SW 1271 (cell line): ENCODE measurements around the gene PHACTR4.
"Not testable (repeated sequence)": the region's sequence is repeated elsewhere in the genome, so short reads cannot be mapped to it uniquely, and the experiment has no call there.

ENCODE experiments used
- DNase-seq, 2 experiments: peaks; one replicate each; lab custom pipeline; 2025; lab: John Stamatoyannopoulos, UW

PHACTR4 gene

GRCh38 chr1:28369371-28370238 is at the start of gene PHACTR4:
TSS of gene PHACTR4 (plus strand) at chr1:28369740. CDS start at chr1:28407448, 37,708 bp downstream.
- DNase-seq = peak; percentile 71 to 90

- DNase-seq = no peak
These were observed 47.3 kb upstream of the PHACTR4 start for GRCh38 chr1:28322194-28322593.

GRCh38 chr1:28323720-28324119 is 45.8 kb upstream of the PHACTR4 start:
- DNase-seq = no peak

- DNase-seq = no peak
These were observed 43.0 kb upstream of the PHACTR4 start for GRCh38 chr1:28326515-28326914.

GRCh38 chr1:28326984-28327383 is 42.6 kb upstream of the PHACTR4 start:
- no peak for DNase-seq

- DNase-seq = not testable (repeated sequence)
These were observed 42.1 kb upstream of the PHACTR4 start for GRCh38 chr1:28327431-28327830.

GRCh38 chr1:28328228-28328648 is 41.3 kb upstream of the PHACTR4 start:
- DNase-seq = no peak

- no peak for DNase-seq
These were observed 40.0 kb upstream of the PHACTR4 start for GRCh38 chr1:28329395-28330153.

- DNase-seq = no peak
These were observed 30.6 kb upstream of the PHACTR4 start for GRCh38 chr1:28338897-28339296.

GRCh38 chr1:28339551-28339950 is 30.0 kb upstream of the PHACTR4 start:
- DNase-seq = no peak

GRCh38 chr1:28340221-28340974 is 29.1 kb upstream of the PHACTR4 start:
- DNase-seq = no peak

GRCh38 chr1:28341591-28341990 is 27.9 kb upstream of the PHACTR4 start:
- no peak for DNase-seq

GRCh38 chr1:28343405-28343804 is 26.1 kb upstream of the PHACTR4 start:
- no peak for DNase-seq

GRCh38 chr1:28353248-28353810 is 16.2 kb upstream of the PHACTR4 start:
- DNase-seq = not testable (repeated sequence)

- DNase-seq = no peak
These were observed 15.4 kb upstream of the PHACTR4 start for GRCh38 chr1:28354121-28354520.

GRCh38 chr1:28358716-28359115 is 10.8 kb upstream of the PHACTR4 start:
- no peak for DNase-seq

- DNase-seq = peak in 1 of 2 experiments; percentile 43
These were observed 9.8 kb upstream of the PHACTR4 start for GRCh38 chr1:28359592-28360239.

- DNase-seq = no peak
These were observed 4.7 kb upstream of the PHACTR4 start for GRCh38 chr1:28364888-28365287.

- no peak for DNase-seq
These were observed 3.7 kb upstream of the PHACTR4 start for GRCh38 chr1:28365864-28366263.

GRCh38 chr1:28368608-28369007 is 932 bp upstream of the PHACTR4 start:
- not testable (repeated sequence) for DNase-seq

GRCh38 chr1:28370239-28371009 is 884 bp downstream of the PHACTR4 start:
- DNase-seq = peak in 1 of 2 experiments; percentile 24
